ENCODE results near the gene DPP4. TPM values are rescaled to one million over a fixed set of nuclear protein-coding genes. Genes with fewer than 3 reads are reported as not detected.

DPP4 gene
- total RNA-seq, 4 donors from 2014 or later: 1.6 to 6.7 (median 3.2) TPM

DNA sequence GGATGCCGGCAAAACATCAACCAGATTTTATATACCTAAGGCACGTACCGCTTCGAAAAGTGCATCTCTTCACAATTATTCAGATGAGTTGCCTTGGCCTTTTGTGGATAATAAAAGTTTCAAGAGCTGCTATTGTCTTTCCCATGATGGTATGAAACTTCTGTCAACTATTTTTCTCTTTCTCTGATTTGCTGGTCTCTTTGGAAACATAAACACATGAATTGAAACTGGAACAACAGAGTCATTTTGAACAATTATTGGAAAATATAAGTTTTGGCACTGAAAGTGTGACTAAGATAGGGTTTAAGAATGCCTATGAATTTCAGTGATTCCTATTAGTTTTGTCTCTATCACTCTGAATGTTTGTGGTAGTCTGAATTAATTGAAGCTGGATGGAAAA, 109.9 kb downstream of the DPP4 start:
- H3K4me3 ChIP-seq: no peak overlapping the region
- H3K27ac ChIP-seq: no peak overlapping the region
- ATAC-seq: no peak
- WGBS, 2 donors (ENCODE audit: low coverage in 1 of 2): 98 to 100% methylated on average over 3 to 4 of the region's 4 CpGs
- H3K27me3 ChIP-seq: no peaks in the 10 kb centered on the region
- H3K4me1 ChIP-seq: no peaks in the 10 kb centered on the region
- H3K9me3 ChIP-seq: no peaks in the 10 kb centered on the region
- no peak for TF ChIP-seq POLR2AphosphoS5 (IDR thresholded peaks at IDR 0.05)
- TF ChIP-seq, protein P1, sequence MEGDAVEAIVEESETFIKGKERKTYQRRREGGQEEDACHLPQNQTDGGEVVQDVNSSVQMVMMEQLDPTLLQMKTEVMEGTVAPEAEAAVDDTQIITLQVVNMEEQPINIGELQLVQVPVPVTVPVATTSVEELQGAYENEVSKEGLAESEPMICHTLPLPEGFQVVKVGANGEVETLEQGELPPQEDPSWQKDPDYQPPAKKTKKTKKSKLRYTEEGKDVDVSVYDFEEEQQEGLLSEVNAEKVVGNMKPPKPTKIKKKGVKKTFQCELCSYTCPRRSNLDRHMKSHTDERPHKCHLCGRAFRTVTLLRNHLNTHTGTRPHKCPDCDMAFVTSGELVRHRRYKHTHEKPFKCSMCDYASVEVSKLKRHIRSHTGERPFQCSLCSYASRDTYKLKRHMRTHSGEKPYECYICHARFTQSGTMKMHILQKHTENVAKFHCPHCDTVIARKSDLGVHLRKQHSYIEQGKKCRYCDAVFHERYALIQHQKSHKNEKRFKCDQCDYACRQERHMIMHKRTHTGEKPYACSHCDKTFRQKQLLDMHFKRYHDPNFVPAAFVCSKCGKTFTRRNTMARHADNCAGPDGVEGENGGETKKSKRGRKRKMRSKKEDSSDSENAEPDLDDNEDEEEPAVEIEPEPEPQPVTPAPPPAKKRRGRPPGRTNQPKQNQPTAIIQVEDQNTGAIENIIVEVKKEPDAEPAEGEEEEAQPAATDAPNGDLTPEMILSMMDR (IDR thresholded peaks at IDR 0.05): no peak
- no peak for TF ChIP-seq POLR2A (IDR thresholded peaks at IDR 0.05)
- TF ChIP-seq EP300 (IDR thresholded peaks at IDR 0.05): no peak
- H3K36me3 ChIP-seq: no peaks in the 10 kb centered on the region

DNA sequence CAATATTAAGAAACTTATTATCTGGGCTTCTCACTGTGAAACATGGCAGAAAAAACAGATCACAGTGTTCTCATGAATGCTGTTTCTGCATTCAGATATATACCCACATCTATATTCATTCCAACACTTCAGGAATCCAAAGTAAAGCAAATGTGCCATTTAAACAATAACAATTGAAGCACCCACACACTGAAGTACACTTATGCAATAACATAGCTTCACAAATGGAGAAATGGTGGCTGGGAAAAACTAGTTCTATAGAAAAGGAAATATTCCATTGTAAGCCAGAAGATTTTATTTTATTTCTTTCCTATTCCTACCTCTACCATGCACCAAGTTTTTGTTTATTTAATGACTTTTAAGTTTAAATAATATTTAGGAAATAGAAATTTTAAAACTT, 111.9 kb downstream of the DPP4 start:
- no peaks in the 10 kb centered on the region for H3K9me3 ChIP-seq
- TF ChIP-seq, protein P1 (IDR thresholded peaks at IDR 0.05): no peak
- TF ChIP-seq POLR2A (IDR thresholded peaks at IDR 0.05): no peak
- no peak for TF ChIP-seq POLR2AphosphoS5 (IDR thresholded peaks at IDR 0.05)
- TF ChIP-seq EP300 (IDR thresholded peaks at IDR 0.05): no peak
- H3K4me1 ChIP-seq: no peaks in the 10 kb centered on the region
- ATAC-seq: no peak
- no peak overlapping the region for H3K4me3 ChIP-seq
- no peaks in the 10 kb centered on the region for H3K27me3 ChIP-seq
- no peaks in the 10 kb centered on the region for H3K36me3 ChIP-seq
- no peak overlapping the region for H3K27ac ChIP-seq

DNA sequence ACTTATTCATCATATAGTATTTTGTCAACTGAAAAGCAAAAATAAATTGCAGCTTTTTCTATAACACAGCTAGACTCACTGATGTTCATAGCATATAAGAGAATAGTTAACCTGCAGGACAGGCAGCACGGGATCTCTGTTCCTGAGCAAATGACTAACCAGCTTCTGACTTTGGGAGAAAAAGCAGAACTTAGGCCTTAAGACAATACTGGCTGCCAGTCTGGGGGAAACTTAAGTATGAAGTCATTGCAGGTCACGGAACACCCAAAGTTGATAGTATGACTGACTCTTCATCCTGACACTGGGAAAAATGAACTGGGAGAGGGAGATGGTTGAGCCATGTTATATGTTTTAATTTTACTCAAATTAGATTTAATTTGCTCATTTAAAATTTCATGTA, 113.0 kb downstream of the DPP4 start:
- no peaks in the 10 kb centered on the region for H3K9me3 ChIP-seq
- no peaks in the 10 kb centered on the region for H3K36me3 ChIP-seq
- no peak for ATAC-seq
- H3K27me3 ChIP-seq: no peaks in the 10 kb centered on the region
- no peaks in the 10 kb centered on the region for H3K4me1 ChIP-seq
- TF ChIP-seq, protein P1 (IDR thresholded peaks at IDR 0.05): no peak
- no peak overlapping the region for H3K4me3 ChIP-seq
- H3K27ac ChIP-seq: no peak overlapping the region
- WGBS, 2 donors (ENCODE audit: low coverage in 1 of 2): 83 to 93% methylated on average over 2 of the region's 2 CpGs

DNA sequence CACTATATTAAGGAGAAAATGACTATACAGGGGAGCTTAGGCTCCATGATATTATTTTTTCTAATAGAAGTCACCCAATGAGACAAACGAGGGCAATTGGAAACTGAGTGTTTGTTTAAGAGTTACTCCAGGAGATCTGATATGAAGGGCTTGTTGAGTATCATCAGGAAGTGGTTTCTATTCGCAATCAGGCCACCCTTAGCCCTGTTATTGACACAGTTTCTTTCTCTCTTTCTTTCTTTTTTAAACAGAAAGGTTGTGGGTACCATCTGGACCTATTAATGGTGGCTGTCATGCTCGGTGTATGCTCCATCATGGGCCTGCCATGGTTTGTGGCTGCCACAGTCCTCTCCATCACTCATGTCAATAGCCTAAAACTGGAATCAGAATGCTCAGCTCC, 117.3 kb downstream of the DPP4 start:
- Histone ChIP-seq H3K4me1 (no peaks in the 10 kb centered on the region), H3K9me3 (no peaks in the 10 kb centered on the region), H3K27me3 (no peaks in the 10 kb centered on the region), H3K36me3 (no peaks in the 10 kb centered on the region), H3K27ac (no peak overlapping the region), H3K4me3 (no peak overlapping the region)
- TF ChIP-seq POLR2A (IDR thresholded peaks at IDR 0.05): no peak
- TF ChIP-seq, protein P1 (IDR thresholded peaks at IDR 0.05): no peak
- no peak for TF ChIP-seq POLR2AphosphoS5 (IDR thresholded peaks at IDR 0.05)
- TF ChIP-seq EP300 (IDR thresholded peaks at IDR 0.05): no peak
- WGBS, 2 donors (ENCODE audit: low coverage in 1 of 2): 48 to 56% methylated on average over 3 of the region's 3 CpGs
- no peak for ATAC-seq

DNA sequence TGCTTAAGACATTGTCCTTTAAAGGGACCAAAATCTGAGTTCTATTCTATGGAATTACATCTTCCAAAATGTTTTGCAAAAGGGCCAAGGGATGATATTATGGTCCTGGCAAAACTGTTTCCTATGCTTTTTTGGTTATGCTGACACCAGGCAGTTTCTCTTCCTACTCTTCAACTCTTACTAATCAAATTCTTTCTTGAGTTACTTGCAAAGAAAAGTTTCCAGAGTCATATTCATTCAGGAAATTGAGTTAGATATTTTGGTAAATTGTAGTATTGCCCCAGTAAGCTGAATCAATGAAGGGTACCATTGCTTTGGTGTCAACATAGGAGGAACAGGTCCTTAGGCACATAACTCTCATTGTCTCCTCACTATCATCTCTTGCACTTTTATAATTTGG, 118.8 kb downstream of the DPP4 start:
- H3K4me1 ChIP-seq: no peaks in the 10 kb centered on the region
- no peak overlapping the region for H3K27ac ChIP-seq
- ATAC-seq: no peak
- no peaks in the 10 kb centered on the region for H3K9me3 ChIP-seq
- no peaks in the 10 kb centered on the region for H3K27me3 ChIP-seq
- no peaks in the 10 kb centered on the region for H3K36me3 ChIP-seq
- TF ChIP-seq POLR2A (IDR thresholded peaks at IDR 0.05) (no peak), EP300 (IDR thresholded peaks at IDR 0.05) (no peak), POLR2AphosphoS5 (IDR thresholded peaks at IDR 0.05) (no peak)
- TF ChIP-seq, protein P1 (IDR thresholded peaks at IDR 0.05): no peak
- no peak overlapping the region for H3K4me3 ChIP-seq
